DND-41 (cell line): ENCODE measurements around the gene CDK5R1.

Experiments
- EZH2 ChIP-seq: IDR thresholded peaks from 3 replicates; pipeline ENCODE4 v1.6.1; 2012; ENCODE audit warnings: borderline replicate concordance, low read depth, mild to moderate bottlenecking, moderate library complexity, low read length, inconsistent platforms; ENCODE audit not compliant: severe bottlenecking
- TF ChIP-seq, protein P1 (sequence below): IDR thresholded peaks from 2 replicates; pipeline ENCODE4 v1.5.1; 2012; ENCODE audit warnings: borderline replicate concordance, low read length, moderate library complexity, mild to moderate bottlenecking; ENCODE audit not compliant: poor library complexity, severe bottlenecking; ENCODE audit errors: extremely low read depth

DNA sequence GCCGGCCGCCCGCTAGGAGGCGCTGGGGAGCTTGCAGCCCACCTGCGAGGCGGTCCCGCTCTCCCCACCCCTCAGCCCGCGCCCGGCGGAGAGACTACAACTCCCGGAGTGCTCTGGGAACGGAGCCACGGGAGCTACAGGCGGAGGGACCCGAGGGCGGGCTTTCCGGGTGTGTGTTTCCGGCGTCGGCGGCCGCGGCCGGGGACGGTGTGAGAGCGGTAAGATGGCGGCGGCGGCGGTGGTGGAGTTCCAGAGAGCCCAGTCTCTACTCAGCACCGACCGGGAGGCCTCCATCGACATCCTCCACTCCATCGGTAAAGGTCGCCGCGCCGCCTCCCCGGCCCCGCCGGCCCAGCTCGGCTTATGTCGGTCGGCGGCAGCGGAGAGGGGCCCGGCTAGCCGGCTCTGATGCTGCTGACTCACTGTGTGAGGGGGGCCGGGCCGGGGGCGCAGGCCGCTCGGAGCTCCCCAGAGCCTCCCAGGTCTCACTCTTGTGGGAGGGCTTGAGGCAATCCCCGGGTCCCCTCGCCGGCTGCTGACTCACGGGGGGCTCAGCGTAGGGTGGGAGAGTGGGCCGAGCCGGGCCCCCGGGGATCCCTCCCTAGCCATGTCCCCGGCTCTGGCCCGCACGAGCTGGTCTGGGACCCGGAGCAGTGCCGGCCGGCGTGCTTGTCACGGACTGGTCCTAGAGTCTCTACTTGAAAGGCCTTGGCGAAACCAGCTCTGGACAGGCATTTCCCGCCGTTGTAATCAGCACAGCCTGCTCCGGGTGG lies 42.3 kb upstream of the CDK5R1 start, which contains the start of gene PSMD11:
- TF ChIP-seq, protein P1, sequence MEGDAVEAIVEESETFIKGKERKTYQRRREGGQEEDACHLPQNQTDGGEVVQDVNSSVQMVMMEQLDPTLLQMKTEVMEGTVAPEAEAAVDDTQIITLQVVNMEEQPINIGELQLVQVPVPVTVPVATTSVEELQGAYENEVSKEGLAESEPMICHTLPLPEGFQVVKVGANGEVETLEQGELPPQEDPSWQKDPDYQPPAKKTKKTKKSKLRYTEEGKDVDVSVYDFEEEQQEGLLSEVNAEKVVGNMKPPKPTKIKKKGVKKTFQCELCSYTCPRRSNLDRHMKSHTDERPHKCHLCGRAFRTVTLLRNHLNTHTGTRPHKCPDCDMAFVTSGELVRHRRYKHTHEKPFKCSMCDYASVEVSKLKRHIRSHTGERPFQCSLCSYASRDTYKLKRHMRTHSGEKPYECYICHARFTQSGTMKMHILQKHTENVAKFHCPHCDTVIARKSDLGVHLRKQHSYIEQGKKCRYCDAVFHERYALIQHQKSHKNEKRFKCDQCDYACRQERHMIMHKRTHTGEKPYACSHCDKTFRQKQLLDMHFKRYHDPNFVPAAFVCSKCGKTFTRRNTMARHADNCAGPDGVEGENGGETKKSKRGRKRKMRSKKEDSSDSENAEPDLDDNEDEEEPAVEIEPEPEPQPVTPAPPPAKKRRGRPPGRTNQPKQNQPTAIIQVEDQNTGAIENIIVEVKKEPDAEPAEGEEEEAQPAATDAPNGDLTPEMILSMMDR, result no peak
- TF ChIP-seq EZH2, result no peak
